HG02943 (cell line): ENCODE measurements around the gene TMUB2.
"Not testable (repeated sequence)": the region's sequence is repeated elsewhere in the genome, so short reads cannot be mapped to it uniquely, and the experiment has no call there.

Source experiments
- ATAC-seq: cut with Tn5 transposase; IDR thresholded peaks from one replicate; pipeline ENCODE4 v1.9.1; 2021; ENCODE audit warnings: mild to moderate bottlenecking, low read depth, moderate library complexity; ENCODE audit not compliant: unreplicated experiment

The TMUB2 gene

GRCh38 chr17:44217738-44218343 is 31.1 kb downstream of the TMUB2 start:
- no peak for ATAC-seq

- peak; percentile 35 for ATAC-seq
Measured at GRCh38 chr17:44218344-44219107, 31.8 kb downstream of the TMUB2 start.

- ATAC-seq, result peak; percentile 35
Measured at GRCh38 chr17:44219108-44219615, 32.4 kb downstream of the TMUB2 start.

GRCh38 chr17:44219616-44220212 is 32.9 kb downstream of the TMUB2 start, which contains the start of gene UBTF:
TSS of gene UBTF (minus strand) at chr17:44219675. CDS start at chr17:44218229, 1,446 bp downstream.
- ATAC-seq, result no peak

GRCh38 chr17:44220213-44221083 is 33.7 kb downstream of the TMUB2 start:
- ATAC-seq, result no peak

GRCh38 chr17:44221084-44221861 is 34.5 kb downstream of the TMUB2 start:
- no peak for ATAC-seq

- ATAC-seq, result no peak
Measured at GRCh38 chr17:44221862-44222111, 35.0 kb downstream of the TMUB2 start.

GRCh38 chr17:44222112-44222869 is 35.5 kb downstream of the TMUB2 start:
- no peak for ATAC-seq

GRCh38 chr17:44223541-44224071 is 36.8 kb downstream of the TMUB2 start:
- ATAC-seq, result no peak

- ATAC-seq, result no peak
Measured at GRCh38 chr17:44229090-44229489, 42.3 kb downstream of the TMUB2 start.

- no peak for ATAC-seq
Measured at GRCh38 chr17:44230140-44230539, 43.4 kb downstream of the TMUB2 start.

- no peak for ATAC-seq
Measured at GRCh38 chr17:44232061-44232460, 45.3 kb downstream of the TMUB2 start.

GRCh38 chr17:44233582-44233981 is 46.8 kb downstream of the TMUB2 start:
- ATAC-seq, result no peak

- ATAC-seq, result no peak
Measured at GRCh38 chr17:44235583-44235936, 48.8 kb downstream of the TMUB2 start.

- no peak for ATAC-seq
Measured at GRCh38 chr17:44236444-44236991, 49.7 kb downstream of the TMUB2 start.

- ATAC-seq, result not testable (repeated sequence)
Measured at GRCh38 chr17:44237886-44238285, 51.1 kb downstream of the TMUB2 start.

- ATAC-seq, result no peak
Measured at GRCh38 chr17:44241106-44241624, 54.4 kb downstream of the TMUB2 start.
